ENCODE data around the gene TRANK1.
"Not testable (repeated sequence)": the region's sequence is repeated elsewhere in the genome, so short reads cannot be mapped to it uniquely, and the experiment has no call there.

Gene TRANK1

DNA sequence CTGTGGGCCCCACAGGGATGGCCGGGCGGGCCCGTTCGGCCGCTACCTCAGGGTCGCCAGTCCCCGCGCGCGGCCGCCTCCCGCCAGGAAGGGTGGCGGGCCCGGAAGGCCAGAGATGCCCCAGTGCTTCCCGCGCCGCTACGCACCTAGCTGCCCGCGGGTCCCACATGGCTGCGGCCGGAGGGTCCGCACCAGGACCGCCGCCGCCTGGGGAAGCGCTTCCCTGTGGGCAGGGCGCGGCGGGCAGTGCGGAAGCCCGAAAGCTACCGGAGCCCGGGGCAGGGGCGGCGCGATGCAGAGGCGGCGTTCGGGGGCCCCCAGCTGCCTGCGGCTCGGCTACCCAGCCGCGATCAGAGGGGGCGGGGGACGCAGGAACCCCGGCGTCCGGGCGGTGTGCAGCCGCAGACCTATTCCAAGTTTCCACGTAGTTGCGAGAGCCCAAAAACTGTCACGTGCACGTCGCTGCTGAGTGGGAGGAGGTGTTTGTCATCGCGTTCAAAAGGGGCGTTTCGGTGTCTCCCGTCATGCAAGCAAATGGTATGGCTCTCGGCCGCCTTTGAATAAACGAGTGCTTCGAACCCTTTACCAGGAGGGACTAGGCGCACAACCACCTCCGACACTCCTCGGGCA, at the start of gene TRANK1:
TSS of gene TRANK1 (minus strand) at position 414 of the 630 bp plus-strand sequence. CDS start at position 169, 245 bp downstream.
- DNase-seq: no peak

- DNase-seq: no peak
Observed at GRCh38 chr3:36993326-36994283, 48.8 kb upstream of the TRANK1 start, which contains the start of gene MLH1. MLH1 (plus strand) TSS chr3:36993518; CDS start chr3:36993548, 30 bp downstream.

GRCh38 chr3:36992806-36993325, 48.0 kb upstream of the TRANK1 start, which contains the start of gene EPM2AIP1:
EPM2AIP1 (minus strand) TSS chr3:36993131; CDS start chr3:36993077, 54 bp downstream.
- no peak for DNase-seq

DNA sequence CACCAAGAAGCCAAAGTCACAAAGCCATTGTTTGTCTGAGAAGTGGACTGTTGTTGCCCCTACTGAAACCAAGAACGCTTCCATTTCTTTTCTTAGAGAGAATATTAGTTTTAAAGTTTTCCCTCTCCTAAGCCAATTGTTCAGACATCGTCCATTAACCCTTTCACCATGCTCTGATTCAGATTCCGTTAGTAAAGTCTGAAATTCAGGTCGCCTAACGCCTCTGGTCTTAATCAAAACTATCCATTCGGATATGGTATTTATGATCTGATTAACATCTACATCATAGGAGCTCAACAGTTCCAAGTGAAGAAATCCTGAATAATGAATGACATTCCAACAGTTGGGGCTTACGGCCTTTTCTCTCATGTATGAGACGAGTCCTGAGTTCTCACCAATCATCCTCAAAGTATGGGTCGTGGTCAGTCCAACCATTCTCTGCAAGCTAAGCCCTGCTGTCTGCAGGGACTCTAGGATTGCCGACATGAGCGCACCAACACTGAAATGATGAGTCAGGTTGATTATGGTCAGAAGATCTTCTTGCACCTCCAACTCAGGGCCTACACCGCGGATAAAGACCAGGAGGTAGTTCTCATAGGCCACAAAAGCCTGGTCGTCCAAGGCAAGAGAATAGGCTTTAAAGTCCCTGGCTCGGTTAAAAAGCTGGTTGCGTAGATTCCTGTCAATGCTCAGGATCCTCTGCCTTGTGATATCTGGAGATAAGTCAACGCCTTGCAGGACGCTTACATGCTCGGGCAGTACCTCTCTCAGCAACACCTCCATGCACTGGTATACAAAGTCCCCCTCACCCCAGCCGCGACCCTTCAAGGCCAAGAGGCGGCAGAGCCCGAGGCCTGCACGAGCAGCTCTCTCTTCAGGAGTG, 47.3 kb upstream of the TRANK1 start:
- DNase-seq: no peak

GRCh38 chr3:36991147-36991546, 46.3 kb upstream of the TRANK1 start:
- no peak for DNase-seq

- DNase-seq: no peak
Observed at GRCh38 chr3:36989568-36989967, 44.7 kb upstream of the TRANK1 start.

DNA sequence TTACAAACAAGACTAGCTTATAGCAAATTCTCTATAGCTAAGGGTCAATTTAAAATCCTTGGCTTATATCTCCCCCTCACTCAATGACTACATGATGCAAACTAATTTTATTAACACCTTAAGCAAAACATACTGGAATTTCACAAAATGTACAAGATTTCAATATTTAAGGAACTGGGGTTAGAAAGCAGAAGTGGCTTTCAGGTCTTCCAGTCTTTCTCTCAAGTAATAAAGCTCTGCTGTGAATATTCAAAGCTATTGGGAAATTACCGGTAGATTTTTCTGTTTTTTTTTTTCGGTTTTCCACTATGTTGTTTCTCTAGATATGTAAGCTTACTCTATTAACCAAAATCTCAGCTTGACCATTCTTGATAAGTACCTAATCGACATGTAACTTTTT, 44.2 kb upstream of the TRANK1 start:
- no peak for DNase-seq

GRCh38 chr3:36988356-36988755, 43.5 kb upstream of the TRANK1 start:
- no peak for DNase-seq

- no peak for DNase-seq
Observed at GRCh38 chr3:36981006-36981405, 36.2 kb upstream of the TRANK1 start.

- DNase-seq: no peak
Observed at GRCh38 chr3:36973139-36973538, 28.3 kb upstream of the TRANK1 start.

- DNase-seq: no peak
Observed at GRCh38 chr3:36972163-36972562, 27.3 kb upstream of the TRANK1 start.

- peak; percentile 87 for DNase-seq
Observed at GRCh38 chr3:36969540-36970432, 24.9 kb upstream of the TRANK1 start.

DNA sequence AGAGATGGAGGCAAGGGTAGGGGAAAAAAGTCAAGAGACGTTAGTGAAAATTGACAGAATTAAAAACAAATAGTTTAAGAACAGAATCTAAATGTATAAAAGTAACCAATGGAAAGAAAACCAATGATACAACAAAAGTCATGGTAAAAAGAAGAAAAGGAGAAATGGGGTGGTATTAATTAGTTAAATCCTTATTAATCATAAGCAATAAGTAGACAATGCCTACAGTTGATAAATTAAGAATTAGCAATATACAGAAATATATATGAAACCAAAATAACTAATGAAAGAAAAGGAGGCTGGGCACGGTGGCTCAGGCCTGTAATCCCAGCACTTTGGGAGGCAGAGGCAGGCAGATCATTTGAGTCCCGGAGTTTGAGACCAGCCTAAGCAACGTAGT, 24.2 kb upstream of the TRANK1 start:
- DNase-seq: no peak

- peak; percentile 73 for DNase-seq
Observed at GRCh38 chr3:36965440-36965839, 20.6 kb upstream of the TRANK1 start.

- DNase-seq: no peak
Observed at GRCh38 chr3:36964817-36965216, 20.0 kb upstream of the TRANK1 start.

DNA sequence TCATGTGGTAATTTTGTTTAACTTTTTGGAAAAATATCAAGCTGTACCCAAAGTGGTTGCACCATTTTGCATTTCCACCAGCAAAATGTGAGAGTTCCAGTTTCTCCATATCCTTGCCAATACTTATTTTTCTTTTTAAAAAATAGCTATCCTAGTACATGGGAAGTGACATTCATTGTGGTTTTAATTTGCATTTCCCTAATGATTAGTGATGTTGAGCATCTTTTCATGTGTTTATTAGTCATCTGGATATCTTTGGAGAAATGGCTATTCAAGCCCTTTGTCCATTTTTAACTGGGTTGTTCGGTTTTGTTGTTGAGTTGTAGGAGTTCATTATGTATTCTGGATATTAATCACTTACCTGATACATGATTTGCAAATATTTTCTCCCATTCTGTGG, 19.5 kb upstream of the TRANK1 start:
- DNase-seq: no peak

GRCh38 chr3:36963008-36963407, 18.2 kb upstream of the TRANK1 start:
- DNase-seq: not testable (repeated sequence)

DNA sequence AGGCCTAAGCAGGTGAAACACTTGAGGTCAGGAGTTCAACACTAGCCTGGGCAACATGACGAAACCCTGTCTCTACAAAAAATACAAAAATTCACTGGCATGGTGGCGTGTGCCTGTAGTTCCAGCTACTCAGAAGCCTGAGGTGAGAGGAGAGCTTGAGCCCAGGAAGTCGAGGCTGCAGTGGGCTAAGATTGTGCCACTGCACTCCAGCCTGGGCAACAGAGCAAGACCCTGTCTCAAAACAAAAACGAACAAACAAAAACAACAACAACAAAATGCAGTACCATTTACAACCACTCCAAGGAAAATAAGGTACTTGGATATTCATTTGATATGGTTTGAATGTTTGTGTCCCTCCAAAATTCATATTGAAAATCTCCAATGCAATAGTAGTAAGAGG, 15.6 kb upstream of the TRANK1 start:
- no peak for DNase-seq

- peak; percentile 86 for DNase-seq
Observed at GRCh38 chr3:36959821-36960220, 15.0 kb upstream of the TRANK1 start.

- no peak for DNase-seq
Observed at GRCh38 chr3:36957862-36958686, 13.2 kb upstream of the TRANK1 start.

DNA sequence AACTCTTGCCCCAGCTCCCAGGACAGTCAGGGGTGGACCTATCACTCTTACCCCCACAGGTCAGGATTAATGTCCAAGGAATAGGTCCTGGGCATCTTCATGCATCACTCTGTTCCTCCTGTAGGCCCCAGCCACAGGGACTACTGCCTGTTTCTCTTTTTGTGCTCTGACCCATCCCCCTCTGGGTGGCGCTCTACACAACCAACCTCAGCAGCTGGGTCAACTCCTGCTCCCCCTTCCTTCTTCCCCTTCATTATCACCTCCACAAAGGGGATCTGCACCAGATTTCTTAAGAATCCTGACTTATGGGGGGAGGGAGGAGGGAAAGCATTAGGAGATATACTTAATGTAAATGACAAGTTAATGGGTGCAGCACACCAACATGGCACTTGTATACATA, 12.2 kb upstream of the TRANK1 start:
- no peak for DNase-seq

Measured in NCI-H1105 (cell line).